Astrocyte of the cerebellum (primary cell): ENCODE measurements around the gene SMIM44.

Experiments used
- DNase-seq: peaks from one replicate; pipeline ENCODE4 v3.0.0-alpha.2; 2011; ENCODE audit warnings: low read depth
- H3K4me3 ChIP-seq: 2 replicates; pipeline ENCODE4 v1.5.1; 2011; ENCODE audit warnings: mild to moderate bottlenecking, low read depth, low read length, moderate library complexity
- in situ Hi-C: cut with HindIII; loops from 2 replicates; pipeline ENCODE4 v1.10.0; 2017; ENCODE audit warnings: low sequenced_read_pairs
- TF ChIP-seq, protein P1 (sequence below): IDR thresholded peaks from 2 replicates; pipeline ENCODE4 v1.5.1; 2012; ENCODE audit warnings: low read length, low read depth, moderate library complexity, mild to moderate bottlenecking; ENCODE audit errors: missing control alignments

SMIM44 gene

DNA sequence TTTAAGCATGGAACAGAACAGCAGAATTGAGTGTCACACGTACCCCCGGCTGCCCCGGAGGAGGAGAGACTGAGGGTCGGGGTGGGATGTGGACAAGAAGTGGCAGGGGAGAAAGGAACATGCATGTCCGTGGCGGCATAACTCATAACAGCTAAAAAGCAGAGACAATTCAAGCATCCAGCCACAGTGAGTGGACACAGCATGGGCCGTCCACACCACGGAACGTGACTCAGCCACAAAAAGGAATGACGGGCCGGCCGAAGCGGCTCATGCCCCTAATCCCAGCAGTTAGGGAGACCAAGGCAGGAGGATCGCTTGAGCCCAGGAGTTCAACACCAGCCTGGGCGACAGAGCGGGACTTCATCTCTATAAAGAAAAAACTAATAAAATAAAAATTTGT is 9.7 kb upstream of the SMIM44 start:
- DNase-seq = no peak
- in situ Hi-C loops = no loop called here
- TF ChIP-seq, protein P1, sequence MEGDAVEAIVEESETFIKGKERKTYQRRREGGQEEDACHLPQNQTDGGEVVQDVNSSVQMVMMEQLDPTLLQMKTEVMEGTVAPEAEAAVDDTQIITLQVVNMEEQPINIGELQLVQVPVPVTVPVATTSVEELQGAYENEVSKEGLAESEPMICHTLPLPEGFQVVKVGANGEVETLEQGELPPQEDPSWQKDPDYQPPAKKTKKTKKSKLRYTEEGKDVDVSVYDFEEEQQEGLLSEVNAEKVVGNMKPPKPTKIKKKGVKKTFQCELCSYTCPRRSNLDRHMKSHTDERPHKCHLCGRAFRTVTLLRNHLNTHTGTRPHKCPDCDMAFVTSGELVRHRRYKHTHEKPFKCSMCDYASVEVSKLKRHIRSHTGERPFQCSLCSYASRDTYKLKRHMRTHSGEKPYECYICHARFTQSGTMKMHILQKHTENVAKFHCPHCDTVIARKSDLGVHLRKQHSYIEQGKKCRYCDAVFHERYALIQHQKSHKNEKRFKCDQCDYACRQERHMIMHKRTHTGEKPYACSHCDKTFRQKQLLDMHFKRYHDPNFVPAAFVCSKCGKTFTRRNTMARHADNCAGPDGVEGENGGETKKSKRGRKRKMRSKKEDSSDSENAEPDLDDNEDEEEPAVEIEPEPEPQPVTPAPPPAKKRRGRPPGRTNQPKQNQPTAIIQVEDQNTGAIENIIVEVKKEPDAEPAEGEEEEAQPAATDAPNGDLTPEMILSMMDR = no peak
- no peak overlapping the region for H3K4me3 ChIP-seq

DNA sequence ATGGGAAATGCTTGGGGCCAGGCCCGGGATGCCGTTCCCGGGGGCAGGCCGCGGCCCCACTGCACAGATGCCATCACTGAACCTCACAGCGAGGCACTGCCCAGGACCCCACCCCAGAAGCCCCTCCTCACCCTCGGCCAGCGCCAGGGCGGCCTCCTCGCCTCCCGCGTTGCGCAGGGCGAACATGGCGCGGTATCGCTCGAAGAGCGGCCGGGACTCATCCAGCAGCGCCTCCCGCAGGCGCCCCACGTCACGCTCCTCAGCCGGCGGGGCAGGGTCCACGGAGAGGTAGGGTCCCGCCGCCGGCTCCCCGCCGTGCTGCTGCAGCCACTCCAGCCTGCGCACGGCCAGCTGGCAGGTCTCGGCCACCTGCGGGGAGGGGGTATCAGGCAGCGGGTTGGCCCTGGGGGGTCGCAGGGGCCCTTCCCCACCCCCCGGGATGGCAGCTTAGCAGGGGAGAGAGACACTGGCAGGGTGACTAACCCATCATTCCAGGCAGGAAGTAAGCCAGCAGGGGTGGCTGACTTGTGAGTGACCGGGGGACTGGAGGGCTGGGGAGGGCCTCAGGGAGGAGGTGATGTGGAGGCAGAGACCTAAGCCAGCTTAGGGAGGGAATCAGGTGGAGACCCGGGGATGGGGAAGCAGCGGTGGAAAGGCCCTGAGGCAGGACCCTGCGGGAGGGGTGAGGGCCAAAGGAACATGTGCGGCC is 9.0 kb upstream of the SMIM44 start:
- in situ Hi-C loops = no loop called here
- H3K4me3 ChIP-seq = no peak overlapping the region
- no peak for DNase-seq
- TF ChIP-seq, protein P1 = no peak

DNA sequence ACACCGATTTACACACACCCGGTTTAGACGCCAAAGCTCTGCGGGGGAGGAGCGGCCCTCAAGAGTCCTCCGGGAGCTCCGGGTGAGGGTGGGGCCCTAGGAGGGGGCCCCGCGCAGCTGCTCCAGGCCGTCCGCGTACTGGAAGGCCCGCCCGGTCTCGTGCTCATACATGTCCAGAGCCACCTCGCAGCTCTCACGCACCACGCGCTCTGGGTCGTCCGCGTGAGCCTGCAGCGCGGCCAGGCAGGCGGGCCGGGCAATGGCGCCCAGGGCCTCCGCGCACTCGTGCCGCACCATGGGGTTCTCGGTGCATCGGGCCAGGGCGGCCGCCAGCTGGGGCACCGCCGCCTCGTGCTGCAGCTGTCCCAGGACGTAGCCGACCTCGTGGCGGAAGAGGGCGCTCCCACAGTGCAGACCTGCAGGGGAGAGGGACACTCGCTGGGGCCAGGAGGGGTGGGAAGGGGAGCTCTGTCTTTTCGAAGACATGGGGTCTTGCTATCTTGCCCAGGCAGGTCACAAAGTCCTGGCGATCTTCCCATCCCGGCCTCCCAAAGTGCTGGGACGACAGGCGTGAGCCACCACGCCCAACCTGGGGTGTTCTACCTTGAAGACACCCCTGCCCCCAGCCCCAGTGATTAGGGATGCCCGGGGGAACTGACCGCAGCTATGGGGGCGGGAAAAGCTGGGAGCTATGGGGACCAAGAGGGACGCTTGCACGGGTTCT is 8.3 kb upstream of the SMIM44 start:
- TF ChIP-seq, protein P1 = no peak
- no peak for DNase-seq
- in situ Hi-C loops = no loop called here
- H3K4me3 ChIP-seq = no peak overlapping the region

DNA sequence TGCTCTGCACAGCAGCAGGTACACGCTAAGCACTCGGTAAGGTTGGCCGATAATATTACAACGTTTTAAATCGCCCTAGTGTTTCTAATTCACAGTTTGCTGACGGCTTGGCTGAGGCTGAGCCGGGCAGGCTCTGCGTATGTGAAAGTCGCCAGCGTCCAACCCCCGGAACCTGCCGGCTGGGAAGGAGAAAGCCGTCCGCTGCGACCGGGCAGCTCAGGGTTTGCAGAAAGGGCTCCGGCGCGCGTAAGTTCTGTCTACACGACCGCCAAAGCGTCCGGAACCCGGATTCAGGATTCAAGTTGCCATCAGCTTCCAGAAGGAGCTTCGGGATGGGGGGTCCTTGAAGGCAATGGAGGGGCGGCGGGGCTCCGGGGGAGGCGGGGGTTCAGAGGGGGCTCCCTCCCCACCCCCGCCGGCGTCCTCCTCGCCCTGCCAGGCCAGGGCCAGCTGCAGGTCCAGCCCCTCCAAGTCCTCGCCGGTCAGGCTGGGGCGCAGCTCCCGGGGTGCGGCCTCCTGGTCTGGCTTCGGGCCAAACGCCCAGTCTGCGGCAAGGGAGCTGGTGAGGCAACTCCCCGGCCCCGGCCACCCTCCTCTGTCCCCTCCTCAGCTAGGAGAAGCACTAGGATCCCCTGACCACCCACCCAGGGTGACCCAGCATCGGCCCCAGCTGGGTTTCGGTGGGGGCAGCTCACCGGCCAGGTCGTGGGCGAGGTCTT is 575 bp downstream of the SMIM44 start:
- no peak overlapping the region for H3K4me3 ChIP-seq
- TF ChIP-seq, protein P1 = no peak
- in situ Hi-C loops = no loop called here
- DNase-seq = no peak

DNA sequence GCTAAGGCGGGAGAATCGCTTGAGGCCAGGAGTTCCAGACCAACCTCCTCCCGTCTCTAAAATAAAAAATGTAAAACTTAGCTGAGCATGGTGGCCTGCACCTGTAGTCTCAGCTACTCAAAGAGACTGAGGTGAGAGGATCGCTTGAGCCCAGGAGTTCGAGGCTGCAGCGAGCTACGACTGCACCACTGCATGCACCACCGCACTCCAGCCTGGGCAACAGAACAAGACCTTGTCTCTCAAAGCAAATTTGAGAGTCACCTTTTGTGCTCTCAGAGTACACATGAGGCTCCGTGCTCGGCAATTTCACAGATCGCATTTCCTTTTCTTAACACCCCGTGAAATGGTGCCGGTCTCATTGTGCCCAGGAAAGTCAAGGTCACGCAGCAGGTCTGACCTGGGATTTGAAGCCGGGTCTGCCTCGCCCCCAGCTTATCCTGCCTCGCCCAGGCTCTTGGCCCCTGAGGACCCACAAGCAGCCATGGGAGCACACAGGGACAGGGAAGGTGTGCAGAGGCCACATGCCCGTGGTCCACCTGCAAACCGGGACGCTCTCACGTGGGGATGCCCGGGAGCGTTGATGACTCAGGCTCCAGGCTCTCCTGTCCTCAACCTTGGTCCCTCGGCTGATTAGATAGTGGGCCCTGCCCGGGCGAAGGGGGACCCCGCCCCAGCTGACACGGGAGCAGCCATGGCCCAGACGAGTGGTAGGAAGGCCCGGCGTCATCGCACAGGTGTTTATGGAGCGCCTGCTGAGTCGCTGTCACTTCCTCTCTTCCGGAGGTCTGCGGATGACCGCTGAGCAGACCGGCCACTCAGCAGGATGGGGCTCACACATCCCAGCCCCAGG is 1.8 kb downstream of the SMIM44 start:
- TF ChIP-seq, protein P1 = no peak
- in situ Hi-C loops = no loop called here
- no peak overlapping the region for H3K4me3 ChIP-seq
- DNase-seq = no peak
